UCSD-AML1 (cell line): Measurements from ENCODE around the gene HGF.
"Not testable (repeated sequence)": the region's sequence is repeated elsewhere in the genome, so short reads cannot be mapped to it uniquely, and the experiment has no call there.

ENCODE experiments used
- DNase-seq: peaks from one replicate; lab custom pipeline; 2025; ENCODE audit not compliant: unreplicated experiment; lab: John Stamatoyannopoulos, UW

Gene HGF

GRCh38 chr7:81769891-81770727 is at the start of gene HGF:
HGF (minus strand) TSS chr7:81770047; CDS start chr7:81769971, 76 bp downstream.
- no peak for DNase-seq

DNA sequence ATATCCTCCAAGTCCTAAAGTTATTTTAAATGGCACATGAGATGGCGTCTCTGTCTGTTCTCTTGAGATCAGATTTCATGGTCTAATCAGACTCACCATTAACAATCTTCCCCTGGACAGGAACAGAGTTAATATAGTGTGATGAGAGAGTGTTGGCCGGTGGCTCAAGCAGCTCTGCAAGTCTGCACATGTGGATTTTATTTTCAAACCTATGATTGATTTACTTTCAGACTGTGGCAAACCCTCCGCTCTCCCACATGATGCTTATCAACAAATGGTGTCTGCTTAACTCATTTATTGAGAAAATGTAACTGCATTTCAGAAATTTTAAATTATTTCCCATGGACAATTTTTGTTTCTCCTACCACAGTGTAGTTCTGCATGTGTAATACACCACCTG is 46.5 kb upstream of the HGF start:
- DNase-seq = no peak

- not testable (repeated sequence) for DNase-seq
These were observed 43.1 kb upstream of the HGF start for GRCh38 chr7:81812866-81813476.

GRCh38 chr7:81811956-81812865 is 42.4 kb upstream of the HGF start:
- no peak for DNase-seq

- no peak for DNase-seq
These were observed 40.8 kb upstream of the HGF start for GRCh38 chr7:81810476-81811155.

GRCh38 chr7:81808310-81808709 is 38.5 kb upstream of the HGF start:
- not testable (repeated sequence) for DNase-seq

DNA sequence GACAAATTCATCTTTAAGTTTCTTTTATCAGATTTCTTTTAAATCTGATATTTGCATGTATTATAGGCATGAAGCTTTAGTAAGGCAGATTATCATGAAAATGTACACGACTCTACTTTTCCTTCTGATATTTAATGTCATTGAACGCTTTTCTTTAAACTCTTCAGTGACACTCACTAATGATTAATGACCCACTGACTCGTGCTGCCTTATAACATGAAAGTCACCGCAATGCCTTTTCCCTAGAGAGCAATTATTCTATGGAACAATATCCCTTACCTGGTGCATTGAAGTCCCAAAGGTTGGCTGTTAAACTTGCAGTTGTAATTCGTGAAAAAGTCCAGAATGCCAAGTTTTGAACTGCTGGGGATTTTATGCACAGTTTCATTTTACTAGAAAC is 33.4 kb upstream of the HGF start:
- no peak for DNase-seq

- DNase-seq = no peak
These were observed 32.4 kb upstream of the HGF start for GRCh38 chr7:81802251-81802650.

DNA sequence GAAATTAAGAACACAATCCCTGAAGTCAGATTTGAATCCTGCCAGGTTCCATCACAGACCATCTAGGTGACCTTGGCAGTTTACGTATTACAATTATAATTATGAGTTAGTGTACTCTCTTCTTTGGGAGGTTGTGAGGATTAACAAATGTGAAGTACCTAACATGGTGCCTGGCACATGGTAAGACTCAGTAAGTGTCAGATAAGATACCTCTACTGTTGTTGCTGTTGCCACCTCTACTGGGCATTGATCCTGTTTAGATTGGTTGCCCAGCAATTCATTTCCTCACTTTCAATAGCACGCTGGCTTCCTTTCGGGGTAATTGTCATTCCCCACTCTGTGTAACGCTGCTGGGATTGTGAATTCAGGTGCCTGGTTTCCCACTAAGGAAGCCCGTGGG is 31.7 kb upstream of the HGF start:
- DNase-seq = no peak

- DNase-seq = no peak
These were observed 22.0 kb upstream of the HGF start for GRCh38 chr7:81791568-81792518.

GRCh38 chr7:81790686-81791085 is 20.8 kb upstream of the HGF start:
- no peak for DNase-seq

DNA sequence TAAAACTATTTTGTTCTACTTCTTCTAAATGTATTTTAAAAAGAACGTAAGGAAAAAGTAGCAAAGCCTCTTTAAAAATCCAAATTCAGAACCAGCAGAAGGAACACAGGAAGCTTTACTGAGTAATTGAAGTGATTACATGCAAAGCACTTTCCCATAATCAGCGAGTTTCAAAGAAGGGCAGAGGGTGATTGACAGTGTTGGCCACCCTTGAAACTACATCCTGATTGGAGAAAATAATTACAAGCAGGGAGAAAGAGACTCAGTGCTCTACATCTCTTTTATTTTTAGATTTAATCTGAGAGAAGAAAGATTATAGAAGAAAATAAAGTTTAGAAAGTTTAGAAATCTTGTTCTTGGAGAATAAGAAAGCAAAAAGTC is 20.3 kb upstream of the HGF start:
- no peak for DNase-seq

DNA sequence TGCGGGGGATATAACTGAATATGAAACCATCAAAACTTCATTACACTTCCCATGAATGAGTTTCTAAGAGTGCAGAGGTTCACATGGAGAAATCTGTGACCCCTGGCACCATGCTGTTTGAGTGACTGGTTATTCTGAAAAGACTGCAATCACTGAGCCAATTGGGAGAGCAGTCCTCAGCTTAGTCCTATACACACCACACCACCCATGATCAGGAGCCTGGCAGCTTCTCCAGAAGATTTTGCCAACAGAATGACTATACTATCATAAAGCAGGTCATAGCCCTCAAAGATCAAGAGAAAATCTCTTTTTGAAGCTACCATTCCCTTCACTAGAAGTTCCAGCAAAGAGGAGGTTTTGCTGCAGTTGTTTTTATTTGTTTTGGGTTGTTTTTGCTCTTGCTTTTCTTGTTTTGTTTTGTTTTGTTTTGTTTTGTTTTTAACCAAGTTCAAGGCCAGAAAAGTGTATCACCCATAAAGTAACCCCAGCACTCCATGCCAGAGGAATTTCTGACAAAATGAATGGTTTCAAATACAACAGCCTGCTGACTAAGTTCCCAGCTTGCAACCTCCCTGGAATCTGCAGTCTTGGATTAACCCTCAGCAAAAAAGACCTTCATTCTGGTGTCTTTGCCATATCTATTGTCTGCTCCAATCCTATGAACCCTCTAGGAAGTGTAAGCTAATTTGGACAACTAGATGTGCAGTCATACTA is 19.7 kb upstream of the HGF start:
- DNase-seq = no peak

GRCh38 chr7:81788246-81788645 is 18.4 kb upstream of the HGF start:
- DNase-seq = no peak

DNA sequence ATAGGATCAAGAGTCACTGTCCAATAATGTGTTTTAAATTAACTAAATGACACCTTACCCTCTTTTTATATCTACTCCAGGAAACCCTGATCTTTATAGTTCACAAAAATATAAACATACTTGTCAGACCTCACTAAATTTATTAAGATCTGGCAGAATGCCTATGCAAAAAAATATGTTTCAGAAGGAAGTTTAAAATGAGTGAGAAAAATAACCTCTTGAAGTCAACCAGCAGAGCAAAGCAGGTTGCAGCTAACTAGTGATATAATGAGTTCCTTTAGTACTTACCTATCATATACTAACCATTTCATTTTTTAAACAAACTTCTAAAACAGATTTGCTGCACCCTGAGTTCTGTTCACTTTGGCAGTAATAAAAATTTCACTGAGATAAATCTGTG is 14.0 kb upstream of the HGF start:
- DNase-seq = no peak

GRCh38 chr7:81780914-81781693 is 11.3 kb upstream of the HGF start:
- no peak for DNase-seq

- no peak for DNase-seq
These were observed 9.9 kb upstream of the HGF start for GRCh38 chr7:81779706-81780105.

DNA sequence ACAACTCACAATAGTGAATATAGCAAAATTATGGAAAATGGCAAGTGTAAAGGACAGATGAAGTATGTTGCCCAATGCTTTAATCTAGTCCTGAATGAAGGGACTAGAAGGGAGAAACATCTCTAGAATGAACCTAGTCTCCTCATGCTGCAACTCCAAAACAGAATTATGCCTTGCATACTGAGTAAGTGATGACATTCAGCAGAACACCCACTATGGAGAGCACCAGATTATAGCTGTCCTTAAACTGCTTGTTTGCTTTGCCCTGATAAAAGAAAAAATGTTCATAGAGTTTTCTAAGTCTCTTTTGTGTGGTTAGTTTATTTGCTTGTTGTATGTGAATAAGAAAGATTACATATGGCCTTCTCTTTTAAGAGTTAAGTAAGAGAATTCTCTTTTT is 7.8 kb upstream of the HGF start:
- no peak for DNase-seq
